Adrenal gland (tissue), 12 donors: ENCODE measurements around the gene EFEMP2. TPM values are rescaled to one million over a fixed set of nuclear protein-coding genes. Genes with fewer than 3 reads are reported as not detected.
A peak's percentile ranks its signal among the peaks of the same experiment; 100 is the strongest.

Experiments used
- DNase-seq, 7 donors: peaks; one replicate each; pipeline ENCODE4 v3.0.0-alpha.2; 2019 to 2020
- H3K27ac ChIP-seq, 5 donors: fragments of 200-600 bp; sonication (generic) in 4 of 5; 1 replicate in 3 of 5; 2 replicates in 2 of 5; pipeline versions ENCODE4 v1.5.1 to v1.8.0; 2016 to 2020; ENCODE audit warnings: mild to moderate bottlenecking in 1 of 5
- H3K27me3 ChIP-seq: fragments of 200-600 bp; 2 replicates; pipeline ENCODE4 v1.8.0; 2021
- H3K36me3 ChIP-seq, 2 donors: fragments of 200-600 bp; replicated peaks in 1 of 2; 1 replicate in 1 of 2; 2 replicates in 1 of 2; pipeline versions ENCODE4 v1.5.1 to v1.8.0; 2018 to 2022
- H3K4me1 ChIP-seq, 2 donors: fragments of 200-600 bp; replicated peaks in 1 of 2; 1 replicate in 1 of 2; 2 replicates in 1 of 2; pipeline versions ENCODE4 v1.5.1 to v1.8.0; 2018 to 2021
- H3K4me3 ChIP-seq, 4 donors: fragments of 200-600 bp; sonication (generic) in 3 of 4; one replicate each; pipeline ENCODE4 v1.5.1; 2016 to 2018
- H3K9me3 ChIP-seq, 3 donors: fragments of 200-600 bp; sonication (generic) in 1 of 3; replicated peaks in 1 of 3; 1 replicate in 2 of 3; 2 replicates in 1 of 3; pipeline versions ENCODE4 v1.5.1 to v1.8.0; 2016 to 2021
- POLR2A ChIP-seq, 2 donors: fragments of 450-650 bp; IDR thresholded peaks; one replicate each; pipeline ENCODE4 v1.6.1; 2017; ENCODE audit warnings: antibody characterized with exemption in 2 of 2, mild to moderate bottlenecking in 2 of 2, moderate library complexity in 1 of 2
- WGBS, 4 donors: extraction: QIAGEN DNeasy Blood & Tissue Kit in 2 of 4; methylation state at CpG; one replicate each; pipeline versions ENCODE4 v1.1.5 to v1.1.7; 2013 to 2017; 5-methylcytosine and 5-hydroxymethylcytosine counted together
- intact Hi-C, 2 donors: fragments of 100-400 bp; cut with DNase I; formaldehyde crosslinking; loops; one replicate each; pipeline versions ENCODE4 v1.14.1 to v1.15.0; 2022 to 2023
- polyA plus RNA-seq, 3 donors: library from polyadenylated mRNA; stranded (reverse); fragments of 200-250 nt in 2 of 3; fragments of 350-450 nt in 1 of 3; fragmentation: Illumina TruSeq in 1 of 3; extraction: RNeasy Lipid Tissue Mini Kit (QIAGEN cat#74804) in 1 of 3; gene quantifications; one replicate each; pipeline ENCODE4 v1.2.3, GENCODE V29; 2013 to 2014
- total RNA-seq, 9 donors: library from RNA; depleted of rRNA in 4 of 9; stranded (reverse); fragments of >200 nt in 4 of 9; fragments of 120-200 nt in 1 of 9; fragmentation: NEBNext Ultra II Directional in 1 of 9; extraction: Animal tissue kit (Norgen Biotek cat#: 25700) in 1 of 9; gene quantifications; one replicate each; pipeline versions ENCODE4 v1.1.0 to v1.2.4, GENCODE V29; 2013 to 2023
- TF ChIP-seq, protein P1 (sequence below), 6 experiments: fragments of 450-650 bp in 4 of 6; fragments of 200-600 bp in 2 of 6; sonication (generic) in 1 of 6; IDR thresholded peaks; 1 replicate in 5 of 6; 2 replicates in 1 of 6; pipeline versions ENCODE4 v1.5.1 to v1.8.0; 2016 to 2021; ENCODE audit warnings: antibody characterized with exemption in 6 of 6, mild to moderate bottlenecking in 2 of 6, moderate library complexity in 1 of 6
- donor health status: healthy with polysubstance abuse.
- donor health status: Bipolar disorder and iron deficiency.
- donor health status: DM: yes; HTN: yes; CAD: no.
- donor health status: DM: no; HTN: no; CAD: no.
- donor health status: DM: no; HTN: no; CAD: no.
- donor health status: DM: yes; HTN: yes; CAD: no.

EFEMP2 gene
- total and polyA plus RNA-seq, 12 donors, result 20.3 to 156 (median 63.6) TPM

DNA sequence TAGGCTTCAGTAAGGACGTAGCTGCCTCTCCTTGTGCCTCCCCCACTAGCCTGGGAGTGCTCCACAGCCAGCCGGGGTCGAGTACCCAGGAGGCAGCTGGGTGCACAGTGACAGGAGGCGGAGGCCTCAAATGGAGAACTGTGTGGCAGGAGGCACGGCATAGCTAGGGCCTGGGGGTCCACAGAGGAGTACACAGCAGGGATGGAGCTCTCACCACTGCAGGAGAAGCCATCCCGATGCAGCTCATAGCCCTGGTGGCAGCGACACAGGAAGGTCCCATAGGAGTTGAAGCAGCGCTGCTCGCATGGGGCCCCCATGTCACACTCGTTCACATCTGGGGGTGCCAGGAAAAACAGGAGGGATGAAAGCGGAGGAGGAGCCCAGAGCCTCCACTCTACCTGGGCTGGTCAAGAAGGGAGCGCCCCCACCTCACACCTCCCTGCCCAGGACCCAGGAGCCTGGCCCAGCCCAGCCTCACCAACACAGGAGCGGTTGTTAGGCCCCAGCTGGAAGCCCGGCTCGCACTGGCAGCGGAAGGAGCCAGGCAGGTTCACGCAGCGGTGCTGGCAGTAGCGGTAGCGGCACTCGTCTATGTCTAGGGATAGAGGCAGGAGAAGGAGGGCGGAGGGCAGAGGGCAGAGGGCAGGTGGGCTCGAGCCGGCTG is 2.8 kb downstream of the EFEMP2 start:
- H3K4me1 ChIP-seq, result peaks cover 2 to 17% of the 10 kb centered on the region in 2 donors
- intact Hi-C loops, result no loop called here
- peak overlapping the region in 1 of 5 donors; percentile 93 for H3K27ac ChIP-seq

DNA sequence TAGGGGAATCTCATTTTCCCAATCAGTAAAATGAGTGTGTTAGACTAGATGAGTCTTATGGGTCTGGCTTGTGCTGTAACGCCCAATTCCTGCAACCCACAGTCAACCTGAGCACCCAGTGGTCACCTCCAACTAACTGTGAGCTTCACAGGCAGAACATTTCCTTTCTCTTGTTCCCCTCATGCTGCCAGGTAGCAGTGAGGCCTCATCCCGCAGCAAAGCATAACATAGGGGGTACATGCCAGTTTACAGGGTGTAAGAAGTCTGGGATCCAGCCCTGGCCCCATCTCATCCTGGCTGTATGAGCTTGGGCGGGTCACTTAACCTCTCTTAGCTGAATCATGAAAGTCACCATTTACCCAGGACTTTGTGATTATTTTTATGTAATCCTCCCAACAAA is 3.7 kb downstream of the EFEMP2 start:
- peaks cover 2 to 17% of the 10 kb centered on the region in 2 donors for H3K4me1 ChIP-seq
- TF ChIP-seq POLR2A (IDR thresholded peaks at IDR 0.05), result no peak
- TF ChIP-seq, protein P1, sequence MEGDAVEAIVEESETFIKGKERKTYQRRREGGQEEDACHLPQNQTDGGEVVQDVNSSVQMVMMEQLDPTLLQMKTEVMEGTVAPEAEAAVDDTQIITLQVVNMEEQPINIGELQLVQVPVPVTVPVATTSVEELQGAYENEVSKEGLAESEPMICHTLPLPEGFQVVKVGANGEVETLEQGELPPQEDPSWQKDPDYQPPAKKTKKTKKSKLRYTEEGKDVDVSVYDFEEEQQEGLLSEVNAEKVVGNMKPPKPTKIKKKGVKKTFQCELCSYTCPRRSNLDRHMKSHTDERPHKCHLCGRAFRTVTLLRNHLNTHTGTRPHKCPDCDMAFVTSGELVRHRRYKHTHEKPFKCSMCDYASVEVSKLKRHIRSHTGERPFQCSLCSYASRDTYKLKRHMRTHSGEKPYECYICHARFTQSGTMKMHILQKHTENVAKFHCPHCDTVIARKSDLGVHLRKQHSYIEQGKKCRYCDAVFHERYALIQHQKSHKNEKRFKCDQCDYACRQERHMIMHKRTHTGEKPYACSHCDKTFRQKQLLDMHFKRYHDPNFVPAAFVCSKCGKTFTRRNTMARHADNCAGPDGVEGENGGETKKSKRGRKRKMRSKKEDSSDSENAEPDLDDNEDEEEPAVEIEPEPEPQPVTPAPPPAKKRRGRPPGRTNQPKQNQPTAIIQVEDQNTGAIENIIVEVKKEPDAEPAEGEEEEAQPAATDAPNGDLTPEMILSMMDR (IDR thresholded peaks at IDR 0.05), result no peak
- no peak overlapping the region for H3K27ac ChIP-seq
- no peak overlapping the region for H3K4me3 ChIP-seq
- H3K9me3 ChIP-seq, result no peaks in the 10 kb centered on the region
- no peak for DNase-seq
- 81 to 100% (median 91%) methylated on average over 2 to 3 of the region's 3 CpGs for WGBS, 4 donors
- intact Hi-C loops, result no loop called here
- H3K27me3 ChIP-seq, result no peaks in the 10 kb centered on the region
- peaks cover 0 to 51% of the 10 kb centered on the region in 2 donors for H3K36me3 ChIP-seq

More for the DNA sequence above, 2.8 kb downstream of the EFEMP2 start:
- WGBS, 4 donors, result 77 to 89% (median 86%) methylated on average over 11 to 24 of the region's 24 CpGs
- TF ChIP-seq POLR2A (IDR thresholded peaks at IDR 0.05), result no peak
- TF ChIP-seq, protein P1 (IDR thresholded peaks at IDR 0.05), result no peak
- Histone ChIP-seq H3K36me3 (peaks cover 0 to 42% of the 10 kb centered on the region in 2 donors), H3K27me3 (no peaks in the 10 kb centered on the region), H3K9me3 (no peaks in the 10 kb centered on the region), H3K4me3 (no peak overlapping the region)
- DNase-seq, result peak in 1 of 7 donors; percentile 27

DNA sequence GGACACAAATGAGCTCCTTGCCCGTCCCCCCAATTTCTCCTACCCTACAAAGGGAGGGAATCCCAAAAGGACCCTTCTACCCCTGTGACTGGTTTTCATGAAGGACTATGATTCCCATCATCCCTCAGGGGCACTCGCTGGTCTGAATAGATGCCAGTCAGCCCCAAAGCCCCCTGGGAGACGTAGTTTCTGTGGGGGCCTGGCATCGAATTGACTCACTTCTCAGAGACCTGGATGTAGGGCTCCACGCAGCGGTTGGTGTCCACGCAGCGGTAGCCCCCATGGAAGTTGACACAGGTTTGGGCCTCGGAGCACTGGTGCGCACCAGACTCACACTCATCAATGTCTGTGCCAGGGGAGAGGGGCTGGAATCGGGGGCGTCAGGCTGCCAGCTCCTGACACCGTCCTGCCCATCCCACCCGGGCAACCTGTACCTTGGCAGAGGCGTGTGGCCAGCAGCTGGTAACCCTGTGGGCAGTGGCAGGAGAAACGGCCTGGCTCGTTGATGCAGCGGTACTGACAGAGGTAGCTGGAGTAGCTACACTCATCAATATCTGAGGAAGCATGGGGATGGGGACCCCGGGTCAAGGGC is 4.4 kb downstream of the EFEMP2 start:
- Histone ChIP-seq H3K4me3 (no peak overlapping the region), H3K36me3 (peaks cover 0 to 58% of the 10 kb centered on the region in 2 donors), H3K27me3 (no peaks in the 10 kb centered on the region), H3K4me1 (peaks cover 2 to 17% of the 10 kb centered on the region in 2 donors), H3K27ac (no peak overlapping the region), H3K9me3 (no peaks in the 10 kb centered on the region)
- intact Hi-C loops, result no loop called here
- 75 to 88% (median 83%) methylated on average over 6 to 19 of the region's 19 CpGs for WGBS, 4 donors
- TF ChIP-seq, protein P1 (IDR thresholded peaks at IDR 0.05), result no peak
- no peak for TF ChIP-seq POLR2A (IDR thresholded peaks at IDR 0.05)
- peak in 2 of 7 donors; percentile 18 to 63 for DNase-seq

DNA sequence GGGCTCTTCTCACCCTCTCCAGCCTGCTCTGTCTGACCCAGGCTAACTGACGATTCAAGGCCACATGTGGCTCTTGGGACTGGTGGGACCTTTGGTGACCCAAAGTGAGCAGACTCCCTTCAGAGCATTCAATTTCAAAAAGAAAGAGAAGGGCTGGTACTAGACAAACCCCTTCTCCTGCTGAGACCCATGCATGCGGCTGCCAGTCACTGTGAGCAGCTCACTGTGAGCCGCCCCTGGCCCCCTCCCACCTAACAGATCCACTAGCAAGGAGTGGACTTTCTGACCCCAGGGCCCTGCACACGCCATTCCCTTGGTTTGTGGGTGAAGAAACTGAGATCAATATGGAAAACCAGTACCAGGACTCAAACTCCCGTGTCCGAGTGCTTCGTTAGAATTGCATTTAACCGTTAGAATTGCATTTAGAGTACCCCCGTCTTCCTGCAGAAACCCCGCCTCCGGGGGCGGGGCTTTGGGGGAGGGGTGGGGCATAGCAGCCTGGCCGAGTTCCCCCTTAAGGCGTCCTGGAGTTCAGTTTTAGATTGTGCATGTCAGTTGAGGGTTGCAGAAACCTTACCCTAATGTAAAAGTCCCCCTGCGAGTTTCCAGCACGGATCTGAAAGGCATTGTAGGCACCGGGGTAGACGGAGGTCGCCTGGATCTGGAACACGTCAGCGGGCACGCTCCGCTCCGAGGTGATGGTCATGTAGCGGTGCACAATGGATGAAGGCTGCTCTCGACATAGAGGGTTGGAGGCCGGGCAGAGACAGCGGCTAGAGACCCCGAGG is 5.1 kb downstream of the EFEMP2 start:
- WGBS, 4 donors, result 59 to 66% (median 62%) methylated on average over 23 to 29 of the region's 29 CpGs
- H3K4me1 ChIP-seq, result peaks cover 0 to 17% of the 10 kb centered on the region in 2 donors
- H3K9me3 ChIP-seq, result no peaks in the 10 kb centered on the region
- intact Hi-C loops, result no loop called here
- TF ChIP-seq, protein P1 (IDR thresholded peaks at IDR 0.05), result no peak
- no peak for TF ChIP-seq POLR2A (IDR thresholded peaks at IDR 0.05)
- H3K27me3 ChIP-seq, result no peaks in the 10 kb centered on the region
- peaks cover 0 to 65% of the 10 kb centered on the region in 2 donors for H3K36me3 ChIP-seq
- no peak overlapping the region for H3K27ac ChIP-seq
- H3K4me3 ChIP-seq, result no peak overlapping the region
- peak in 2 of 7 donors; percentile 6 to 10 for DNase-seq
